WI38 (cell line): ENCODE results near the gene FSTL1.

Experiments used
- H3K4me3 ChIP-seq: 2 replicates; pipeline ENCODE4 v1.5.1; 2011; ENCODE audit warnings: low read depth, mild to moderate bottlenecking, control low read depth, low read length
- TF ChIP-seq, protein P1 (sequence below): IDR thresholded peaks from 2 replicates; pipeline ENCODE4 v1.5.1; 2012; ENCODE audit warnings: low read depth, mild to moderate bottlenecking, control low read depth, low read length

FSTL1 gene

DNA sequence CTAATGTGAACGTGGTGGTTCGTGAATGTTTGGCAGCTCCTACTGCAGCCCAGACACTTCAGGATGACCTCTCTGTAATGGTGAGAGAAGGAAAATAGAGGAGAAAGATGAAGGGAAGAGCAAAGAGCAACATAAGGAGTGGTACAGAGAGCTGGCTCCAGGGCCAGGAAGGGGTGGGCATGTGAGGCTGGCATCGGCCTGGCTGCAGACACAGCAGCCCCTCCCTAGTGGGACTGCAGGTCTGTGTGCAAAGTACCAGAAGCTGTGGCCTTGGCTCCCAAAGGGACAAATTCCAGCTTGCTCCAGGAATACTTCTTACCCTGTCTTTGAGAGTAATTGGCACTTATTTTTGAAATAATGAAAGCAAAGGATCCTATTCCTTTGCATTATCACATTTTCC lies 10.0 kb downstream of the FSTL1 start:
- TF ChIP-seq, protein P1, sequence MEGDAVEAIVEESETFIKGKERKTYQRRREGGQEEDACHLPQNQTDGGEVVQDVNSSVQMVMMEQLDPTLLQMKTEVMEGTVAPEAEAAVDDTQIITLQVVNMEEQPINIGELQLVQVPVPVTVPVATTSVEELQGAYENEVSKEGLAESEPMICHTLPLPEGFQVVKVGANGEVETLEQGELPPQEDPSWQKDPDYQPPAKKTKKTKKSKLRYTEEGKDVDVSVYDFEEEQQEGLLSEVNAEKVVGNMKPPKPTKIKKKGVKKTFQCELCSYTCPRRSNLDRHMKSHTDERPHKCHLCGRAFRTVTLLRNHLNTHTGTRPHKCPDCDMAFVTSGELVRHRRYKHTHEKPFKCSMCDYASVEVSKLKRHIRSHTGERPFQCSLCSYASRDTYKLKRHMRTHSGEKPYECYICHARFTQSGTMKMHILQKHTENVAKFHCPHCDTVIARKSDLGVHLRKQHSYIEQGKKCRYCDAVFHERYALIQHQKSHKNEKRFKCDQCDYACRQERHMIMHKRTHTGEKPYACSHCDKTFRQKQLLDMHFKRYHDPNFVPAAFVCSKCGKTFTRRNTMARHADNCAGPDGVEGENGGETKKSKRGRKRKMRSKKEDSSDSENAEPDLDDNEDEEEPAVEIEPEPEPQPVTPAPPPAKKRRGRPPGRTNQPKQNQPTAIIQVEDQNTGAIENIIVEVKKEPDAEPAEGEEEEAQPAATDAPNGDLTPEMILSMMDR, result no peak
- no peak overlapping the region for H3K4me3 ChIP-seq

- TF ChIP-seq, protein P1, result no peak
- no peak overlapping the region for H3K4me3 ChIP-seq
Measured at GRCh38 chr3:120440001-120440703, 10.6 kb downstream of the FSTL1 start.

DNA sequence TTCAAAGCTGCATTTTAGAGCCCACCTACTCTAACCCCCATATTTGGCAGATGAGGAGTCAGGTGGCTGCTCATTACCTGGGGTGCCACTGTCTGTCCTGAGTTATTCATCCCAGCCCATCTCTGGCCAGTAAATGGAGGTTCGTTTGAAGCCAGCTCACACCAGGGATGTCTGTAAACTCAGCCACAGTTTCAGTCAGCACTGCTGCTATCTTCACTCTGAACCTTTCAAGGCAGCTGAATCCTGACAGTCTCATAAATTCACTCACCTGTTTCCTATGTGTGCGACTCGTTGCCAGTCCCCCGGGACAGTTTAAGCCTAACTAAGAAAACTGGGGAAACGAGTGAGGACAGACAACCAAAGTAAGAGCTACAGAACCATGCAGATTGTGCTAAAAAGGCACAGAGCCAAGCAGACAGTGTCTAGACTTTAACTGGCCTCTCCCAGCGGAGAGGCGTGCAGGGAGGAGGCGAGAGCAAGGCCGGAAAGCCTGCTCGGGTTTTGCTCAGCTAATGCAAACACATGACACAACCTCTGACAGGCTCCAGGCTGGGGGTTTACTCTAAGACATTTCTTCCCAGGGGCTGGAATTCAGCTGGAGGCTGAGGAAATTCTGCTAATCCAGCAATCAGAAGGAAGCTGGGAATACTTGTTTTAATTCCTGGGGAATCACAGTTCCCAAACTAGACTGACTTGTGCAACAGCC lies 12.0 kb downstream of the FSTL1 start:
- H3K4me3 ChIP-seq, result no peak overlapping the region
- TF ChIP-seq, protein P1, result no peak

GRCh38 chr3:120438216-120438615 lies 12.6 kb downstream of the FSTL1 start:
- H3K4me3 ChIP-seq, result no peak overlapping the region
- TF ChIP-seq, protein P1, result no peak

GRCh38 chr3:120437559-120437958 lies 13.2 kb downstream of the FSTL1 start:
- TF ChIP-seq, protein P1, result no peak
- H3K4me3 ChIP-seq, result no peak overlapping the region

- TF ChIP-seq, protein P1, result no peak
- no peak overlapping the region for H3K4me3 ChIP-seq
Measured at GRCh38 chr3:120436523-120437050, 14.2 kb downstream of the FSTL1 start.

DNA sequence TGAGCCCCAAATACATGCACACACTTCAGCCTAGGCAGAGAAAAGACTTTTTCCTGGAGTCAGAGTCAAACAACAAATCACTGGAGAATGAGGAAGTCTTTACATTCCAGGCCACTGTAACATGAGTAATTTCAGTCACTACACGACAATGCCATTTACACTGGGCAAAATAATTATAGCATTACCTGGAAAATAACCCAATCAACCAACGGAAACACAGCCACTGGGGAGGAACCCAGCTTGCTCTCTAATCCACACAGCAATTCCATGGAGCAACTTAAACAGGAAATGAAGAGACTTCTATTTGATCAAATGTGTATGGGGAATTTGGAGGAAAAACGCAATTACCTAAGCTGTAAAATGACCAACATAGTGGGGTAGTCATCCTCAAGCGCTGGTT lies 15.2 kb downstream of the FSTL1 start:
- H3K4me3 ChIP-seq, result no peak overlapping the region
- TF ChIP-seq, protein P1, result no peak
